ENCODE results near the gene GPBAR1.

Gene GPBAR1

GRCh38 chr2:218216674-218217359, 44.0 kb upstream of the GPBAR1 start, which contains the start of gene ARPC2:
TSS of gene ARPC2 (plus strand) at chr2:218217189. CDS start at chr2:218217471, 282 bp downstream.
- peak; percentile 84 to 93 for DNase-seq (ENCODE audit: low read depth in 1 of 2, low spot score in 1 of 2)
- TF ChIP-seq GABPA (IDR thresholded peaks at IDR 0.05; ENCODE audit: low read depth) (peak; percentile 82), SPI1 (IDR thresholded peaks at IDR 0.05; ENCODE audit: borderline replicate concordance, low read depth) (peak; percentile 98), POLR2AphosphoS5 (IDR thresholded peaks at IDR 0.05; ENCODE audit: low read depth) (peak; percentile 76; the same call in 1 of the 2 replicates), CTCF (IDR thresholded peaks at IDR 0.05; ENCODE audit: insufficient read depth, low read length) (no peak), REST (IDR thresholded peaks at IDR 0.05; ENCODE audit: insufficient replicate concordance, low read depth) (peak; percentile 15)
- H3K27me3 ChIP-seq (ENCODE audit: insufficient read depth, poor library complexity, severe bottlenecking) = no peaks in the 10 kb centered on the region
- peak within 1 kb of the TSS; percentile 92 for H3K4me3 ChIP-seq (replicated peaks; ENCODE audit: insufficient read depth, low read length)
- H3K27ac ChIP-seq (replicated peaks) = peak within 1 kb of the TSS; percentile 97

- H3K27me3 ChIP-seq (ENCODE audit: insufficient read depth, poor library complexity, severe bottlenecking) = no peaks in the 10 kb centered on the region
- H3K4me3 ChIP-seq (replicated peaks; ENCODE audit: insufficient read depth, low read length) = peak overlapping the region; percentile 92
- peak in 1 of 2 experiments; percentile 83 for DNase-seq (ENCODE audit: low read depth in 1 of 2, low spot score in 1 of 2)
- peak overlapping the region; percentile 97 for H3K27ac ChIP-seq (replicated peaks)
- TF ChIP-seq POLR2AphosphoS5 (IDR thresholded peaks at IDR 0.05; ENCODE audit: low read depth) (peak; percentile 28; the same call in 1 of the 2 replicates), GABPA (IDR thresholded peaks at IDR 0.05; ENCODE audit: low read depth) (no peak)
Measured at GRCh38 chr2:218217360-218218267, 43.2 kb upstream of the GPBAR1 start.

- H3K27me3 ChIP-seq (ENCODE audit: insufficient read depth, poor library complexity, severe bottlenecking) = no peaks in the 10 kb centered on the region
- TF ChIP-seq SPI1 (IDR thresholded peaks at IDR 0.05; ENCODE audit: borderline replicate concordance, low read depth) = peak; percentile 35; the same call in 1 of the 2 replicates
- TF ChIP-seq REST (IDR thresholded peaks at IDR 0.05; ENCODE audit: insufficient replicate concordance, low read depth) = no peak
- DNase-seq (ENCODE audit: low read depth in 1 of 2, low spot score in 1 of 2) = peak in 1 of 2 experiments; percentile 54
- peak overlapping the region; percentile 97 for H3K27ac ChIP-seq (replicated peaks)
- H3K4me3 ChIP-seq (replicated peaks; ENCODE audit: insufficient read depth, low read length) = peak overlapping the region; percentile 92
Measured at GRCh38 chr2:218218268-218219185, 42.3 kb upstream of the GPBAR1 start.

GRCh38 chr2:218219934-218220333, 40.9 kb upstream of the GPBAR1 start:
- Histone ChIP-seq H3K27ac (replicated peaks) (peak overlapping the region; percentile 97), H3K4me3 (replicated peaks; ENCODE audit: insufficient read depth, low read length) (peak overlapping the region; percentile 92), H3K27me3 (ENCODE audit: insufficient read depth, poor library complexity, severe bottlenecking) (no peaks in the 10 kb centered on the region)
- peak in 1 of 2 experiments; percentile 19 for DNase-seq (ENCODE audit: low read depth in 1 of 2, low spot score in 1 of 2)
- TF ChIP-seq SPI1 (IDR thresholded peaks at IDR 0.05; ENCODE audit: borderline replicate concordance, low read depth) = no peak
- TF ChIP-seq POLR2AphosphoS5 (IDR thresholded peaks at IDR 0.05; ENCODE audit: low read depth) = no peak
- no peak for TF ChIP-seq CTCF (IDR thresholded peaks at IDR 0.05; ENCODE audit: insufficient read depth, low read length)
- TF ChIP-seq GABPA (IDR thresholded peaks at IDR 0.05; ENCODE audit: low read depth) = no peak
- no peak for TF ChIP-seq REST (IDR thresholded peaks at IDR 0.05; ENCODE audit: insufficient replicate concordance, low read depth)

Measured in HL-60 (cell line).